Endodermal cell (in vitro differentiated cells): ENCODE results near the gene AKR7A3. TPM values are rescaled to one million over a fixed set of nuclear protein-coding genes. Genes with fewer than 3 reads are reported as not detected.
A peak's percentile ranks its signal among the peaks of the same experiment; 100 is the strongest.
"Not testable (repeated sequence)": the region's sequence is repeated elsewhere in the genome, so short reads cannot be mapped to it uniquely, and the experiment has no call there.

Experiments
- DNase-seq: peaks from one replicate; pipeline ENCODE4 v3.0.0-alpha.2; 2017
- H3K27ac ChIP-seq: 2 replicates; pipeline ENCODE4 v1.5.1; 2013; ENCODE audit warnings: mild to moderate bottlenecking, low read depth, low read length, moderate library complexity
- H3K27me3 ChIP-seq: 2 replicates; pipeline ENCODE4 v1.6.1; 2013; ENCODE audit warnings: mild to moderate bottlenecking, low read length, moderate library complexity; ENCODE audit not compliant: insufficient read depth, control insufficient read depth, poor library complexity, severe bottlenecking
- H3K36me3 ChIP-seq: 2 replicates; pipeline ENCODE4 v1.7.0; 2013; ENCODE audit warnings: mild to moderate bottlenecking, low read length, moderate library complexity; ENCODE audit not compliant: control insufficient read depth, insufficient read depth
- H3K4me1 ChIP-seq: one replicate; pipeline ENCODE4 v1.7.0; 2013; ENCODE audit warnings: low read length; ENCODE audit not compliant: control insufficient read depth, insufficient read depth
- H3K4me3 ChIP-seq: 2 replicates; pipeline ENCODE4 v1.5.1; 2013; ENCODE audit warnings: mild to moderate bottlenecking, low read length, moderate library complexity
- H3K9ac ChIP-seq: 2 replicates; pipeline ENCODE4 v1.6.1; 2013; ENCODE audit warnings: mild to moderate bottlenecking, low read length, moderate library complexity; ENCODE audit not compliant: poor library complexity, severe bottlenecking; ENCODE audit errors: extremely low read depth
- H3K9me3 ChIP-seq: 2 replicates; pipeline ENCODE4 v1.6.1; 2013; ENCODE audit warnings: mild to moderate bottlenecking, low read length, moderate library complexity; ENCODE audit not compliant: control insufficient read depth
- H3K27ac Mint-ChIP-seq: 2 replicates; pipeline ENCODE4 v1.8.0; 2020; ENCODE audit warnings: mixed read lengths
- H3K27me3 Mint-ChIP-seq: 2 replicates; pipeline ENCODE4 v1.8.0; 2021; ENCODE audit warnings: mild to moderate bottlenecking, mixed read lengths; ENCODE audit not compliant: insufficient read depth
- H3K36me3 Mint-ChIP-seq: 2 replicates; pipeline ENCODE4 v1.8.0; 2020; ENCODE audit warnings: low read depth, mixed read lengths
- H3K4me1 Mint-ChIP-seq: 2 replicates; pipeline ENCODE4 v1.8.0; 2020; ENCODE audit warnings: mixed read lengths
- H3K4me3 Mint-ChIP-seq: 2 replicates; pipeline ENCODE4 v1.8.0; 2020; ENCODE audit warnings: mild to moderate bottlenecking, moderate library complexity, mixed read lengths
- H3K9me3 Mint-ChIP-seq: 2 replicates; pipeline ENCODE4 v1.8.0; 2020; ENCODE audit warnings: mild to moderate bottlenecking, mixed read lengths
- CTCF ChIP-seq: fragments of 200-600 bp; sonication (generic); conservative IDR thresholded peaks from 2 replicates; pipeline ENCODE4 v1.5.0; 2021; ENCODE audit warnings: antibody characterized with exemption, mild to moderate bottlenecking
- WGBS, 2 experiments: methylation state at CpG; one replicate each; pipeline versions ENCODE4 v1.1.5 to v1.1.7; 2013; ENCODE audit warnings: missing lambda C conversion rate in 2 of 2, mixed read lengths in 1 of 2; ENCODE audit not compliant: insufficient coverage in 1 of 2, insufficient read length in 1 of 2; 5-methylcytosine and 5-hydroxymethylcytosine counted together
- long read RNA-seq, 4 experiments: library from polyadenylated mRNA in 2 of 4; library from RNA in 1 of 4; library from capped mRNA in 1 of 4; stranded (forward) in 3 of 4; unstranded in 1 of 4; transcript quantifications; one replicate each; pipeline ENCODE4 v2.0.0, GENCODE V29; 2020 to 2021; ENCODE audit warnings: inconsistent platforms in 1 of 4
- polyA plus RNA-seq, 2 experiments: library from polyadenylated mRNA; stranded (reverse); fragments of 50-300 nt; gene quantifications; one replicate each; pipeline ENCODE4 v1.2.3, GENCODE V29; 2013
- total RNA-seq, 2 donors: library from RNA; stranded (reverse); fragmentation: NEBNext Ultra II Directional in 1 of 2; extraction: Animal tissue kit (Norgen Biotek cat#: 25700) in 1 of 2; gene quantifications; 2 replicates in 1 of 2; 3 replicates in 1 of 2; pipeline ENCODE4 v1.2.1, GENCODE V29; 2021

AKR7A3 gene
- 1 to 10 TPM in 1 of 2 donors, under 1 TPM in 1; 0.92 to 2.0 TPM for total RNA-seq
- polyA plus RNA-seq (2013, experiment 1 of 2): 0.85 TPM
- 1.2 TPM for polyA plus RNA-seq (2013, experiment 2 of 2)
- long read RNA-seq, experiment 1, partial matches to known transcripts: 0 of 1 reads
- long read RNA-seq, experiment 1, other reads (novel, unspliced or antisense): 1 of 1 reads
- long read RNA-seq, experiment 2: 0 reads
- long read RNA-seq, experiment 3, partial matches to known transcripts: 0 of 1 reads
- long read RNA-seq, experiment 3, other reads (novel, unspliced or antisense): 0 of 1 reads
- long read RNA-seq, experiment 4: 0 reads

- peaks cover 40% of the 10 kb centered on the region for H3K27me3 Mint-ChIP-seq
- H3K4me1 Mint-ChIP-seq, H3K9ac ChIP-seq, H3K4me1 ChIP-seq, H3K27ac Mint-ChIP-seq, H3K36me3 ChIP-seq, H3K27ac ChIP-seq, H3K36me3 Mint-ChIP-seq: not testable (repeated sequence)
- Histone ChIP-seq H3K4me3 (peak within 1 kb of the TSS; percentile 62), H3K27me3 (peaks cover 28% of the 10 kb centered on the region), H3K9me3 (peaks cover 20% of the 10 kb centered on the region)
- peak within 1 kb of the TSS; percentile 40 for H3K4me3 Mint-ChIP-seq
- peaks cover 13% of the 10 kb centered on the region for H3K9me3 Mint-ChIP-seq
- WGBS, 2 experiments: 28 to 34% methylated on average over 40 to 61 of the region's 82 CpGs
- DNase-seq: peak; percentile 82
These were observed at the start of gene AKR7A3 for GRCh38 chr1:19288324-19289241. AKR7A3 (minus strand) TSS chr1:19288770; CDS start chr1:19288709, 61 bp downstream.

GRCh38 chr1:19338323-19338762 lies 49.8 kb upstream of the AKR7A3 start:
- TF ChIP-seq CTCF: peak; percentile 80
- Mint-ChIP-seq H3K27me3 (no peaks in the 10 kb centered on the region), H3K9me3 (no peaks in the 10 kb centered on the region), H3K27ac (peak overlapping the region; percentile 94), H3K4me1 (peaks cover 6% of the 10 kb centered on the region), H3K4me3 (peak overlapping the region; percentile 33), H3K36me3 (peaks cover 33% of the 10 kb centered on the region)
- peak; percentile 94 for DNase-seq
- Histone ChIP-seq H3K9ac (no peak overlapping the region), H3K36me3 (peaks cover 35% of the 10 kb centered on the region), H3K4me3 (no peak overlapping the region), H3K4me1 (no peaks in the 10 kb centered on the region), H3K27me3 (no peaks in the 10 kb centered on the region), H3K27ac (no peak overlapping the region), H3K9me3 (no peaks in the 10 kb centered on the region)
- 88 to 95% methylated on average over 17 to 27 of the region's 27 CpGs for WGBS, 2 experiments

DNA sequence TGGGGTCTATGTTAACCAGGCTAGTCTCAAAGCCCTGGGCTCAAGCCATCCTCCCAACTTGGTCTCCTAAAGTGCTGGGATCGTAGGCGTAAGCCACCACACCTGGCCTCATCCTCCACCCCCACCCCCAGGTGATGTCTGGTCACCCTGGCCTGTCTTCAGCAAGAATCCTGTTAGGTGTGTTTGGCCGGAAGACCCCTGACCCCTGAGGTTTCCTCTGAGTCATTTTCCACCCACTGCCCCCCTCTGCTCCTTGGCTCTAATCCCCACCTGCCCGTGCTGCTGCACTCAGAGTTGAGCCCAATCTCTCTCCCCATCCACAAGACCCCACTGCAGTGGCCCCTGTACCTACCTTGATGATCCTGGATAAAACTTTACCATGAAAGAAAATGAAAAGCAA lies 48.7 kb upstream of the AKR7A3 start:
- no peak overlapping the region for H3K27ac ChIP-seq
- H3K9ac ChIP-seq: no peak overlapping the region
- H3K4me1 Mint-ChIP-seq: peaks cover 6% of the 10 kb centered on the region
- H3K9me3 Mint-ChIP-seq: no peaks in the 10 kb centered on the region
- no peaks in the 10 kb centered on the region for H3K27me3 Mint-ChIP-seq
- H3K27me3 ChIP-seq: no peaks in the 10 kb centered on the region
- no peak for TF ChIP-seq CTCF
- no peak for DNase-seq
- no peaks in the 10 kb centered on the region for H3K4me1 ChIP-seq
- H3K4me3 Mint-ChIP-seq: no peak overlapping the region
- peaks cover 30% of the 10 kb centered on the region for H3K36me3 ChIP-seq
- no peak overlapping the region for H3K4me3 ChIP-seq
- H3K9me3 ChIP-seq: no peaks in the 10 kb centered on the region
- 98 to 100% methylated on average over 1 to 4 of the region's 4 CpGs for WGBS, 2 experiments
- H3K27ac Mint-ChIP-seq: peak overlapping the region; percentile 70
- peaks cover 28% of the 10 kb centered on the region for H3K36me3 Mint-ChIP-seq
